SK-N-SH treated with all-trans-retinoic acid at 6 μM for 48 hours (cell line): ENCODE measurements around the gene OR2V1.
A peak's percentile ranks its signal among the peaks of the same experiment; 100 is the strongest.

ENCODE experiments used
- ATAC-seq: fragments of 200-7000 bp; cut with Tn5 transposase; 3 replicates; pipeline ENCODE4 v1.9.1; 2020; ENCODE audit warnings: mild to moderate bottlenecking, moderate library complexity
- ARNTL ChIP-seq: fragments of 450-650 bp; formaldehyde crosslinking; IDR thresholded peaks from 2 replicates; pipeline ENCODE4 v1.5.0; 2020; ENCODE audit warnings: low read depth, mild to moderate bottlenecking, moderate library complexity, borderline replicate concordance
- BACH2 ChIP-seq: fragments of 250-450 bp; sonication (Bioruptor Pico); IDR thresholded peaks from 2 replicates; pipeline ENCODE4 v1.9.0; 2021; ENCODE audit warnings: mild to moderate bottlenecking, borderline replicate concordance
- CSDC2 ChIP-seq: fragments of 250-450 bp; sonication (Bioruptor Pico); IDR thresholded peaks from 2 replicates; pipeline ENCODE4 v1.5.0; 2020; ENCODE audit warnings: mild to moderate bottlenecking, moderate library complexity
- ESRRG ChIP-seq: fragments of 250-450 bp; sonication (Bioruptor Pico); IDR thresholded peaks from 2 replicates; pipeline ENCODE4 v1.6.1; 2021; ENCODE audit warnings: mild to moderate bottlenecking
- GLIS3 ChIP-seq: fragments of 250-450 bp; sonication (Bioruptor Pico); IDR thresholded peaks from 2 replicates; pipeline ENCODE4 v1.5.0; 2020; ENCODE audit warnings: mild to moderate bottlenecking, moderate library complexity
- ISL1 ChIP-seq: fragments of 250-450 bp; sonication (Bioruptor Pico); IDR thresholded peaks from 2 replicates; pipeline ENCODE4 v2.1.2; 2022; ENCODE audit warnings: mild to moderate bottlenecking, moderate library complexity
- OSR1 ChIP-seq: fragments of 250-450 bp; sonication (Bioruptor Pico); IDR thresholded peaks from 2 replicates; pipeline ENCODE4 v1.8.0; 2022; ENCODE audit warnings: moderate library complexity, mild to moderate bottlenecking, inconsistent platforms
- POU6F1 ChIP-seq: fragments of 250-450 bp; sonication (Bioruptor Pico); IDR thresholded peaks from 2 replicates; pipeline ENCODE4 v1.8.0; 2021; ENCODE audit warnings: low read depth, mild to moderate bottlenecking, moderate library complexity, borderline replicate concordance
- PPARA ChIP-seq: fragments of 250-450 bp; sonication (Bioruptor Pico); IDR thresholded peaks from 2 replicates; pipeline ENCODE4 v1.5.0; 2020; ENCODE audit warnings: mild to moderate bottlenecking, borderline replicate concordance
- RARB ChIP-seq: fragments of 250-450 bp; sonication (Bioruptor Pico); IDR thresholded peaks from 2 replicates; pipeline ENCODE4 v1.8.0; 2021; ENCODE audit warnings: mild to moderate bottlenecking, moderate library complexity
- SNAI2 ChIP-seq: fragments of 250-450 bp; sonication (Bioruptor Pico); IDR thresholded peaks from 2 replicates; pipeline ENCODE4 v1.5.0; 2020; ENCODE audit warnings: mild to moderate bottlenecking, moderate library complexity
- TCF4 ChIP-seq: fragments of 250-450 bp; sonication (Bioruptor Pico); IDR thresholded peaks from 2 replicates; pipeline ENCODE4 v1.8.0; 2021; ENCODE audit warnings: mild to moderate bottlenecking, moderate library complexity, borderline replicate concordance
- TOX ChIP-seq: fragments of 250-450 bp; sonication (Bioruptor Pico); IDR thresholded peaks from 2 replicates; pipeline ENCODE4 v1.8.0; 2021; ENCODE audit warnings: mild to moderate bottlenecking, moderate library complexity, borderline replicate concordance
- ZC3H10 ChIP-seq: fragments of 250-450 bp; sonication (Bioruptor Pico); IDR thresholded peaks from 2 replicates; pipeline ENCODE4 v1.5.1; 2021; ENCODE audit warnings: mild to moderate bottlenecking, moderate library complexity
- ZFP3 ChIP-seq: fragments of 250-450 bp; sonication (Bioruptor Pico); IDR thresholded peaks from 2 replicates; pipeline ENCODE4 v1.5.0; 2020; ENCODE audit warnings: mild to moderate bottlenecking, moderate library complexity
- ZFP30 ChIP-seq: fragments of 450-650 bp; formaldehyde crosslinking; IDR thresholded peaks from 2 replicates; pipeline ENCODE4 v1.5.0; 2022; ENCODE audit warnings: mild to moderate bottlenecking, moderate library complexity
- ZNF565 ChIP-seq: fragments of 450-650 bp; formaldehyde crosslinking; conservative IDR thresholded peaks from 2 replicates; pipeline ENCODE4 v1.5.0; 2020; ENCODE audit warnings: low read depth, mild to moderate bottlenecking, moderate library complexity
- ZNF70 ChIP-seq: fragments of 450-650 bp; formaldehyde crosslinking; IDR thresholded peaks from 2 replicates; pipeline ENCODE4 v1.5.0; 2020; ENCODE audit warnings: mild to moderate bottlenecking, moderate library complexity
- ZNF8 ChIP-seq: fragments of 450-650 bp; formaldehyde crosslinking; IDR thresholded peaks from 2 replicates; pipeline ENCODE4 v1.5.0; 2020; ENCODE audit warnings: mild to moderate bottlenecking, moderate library complexity
- TF ChIP-seq, protein P1 (sequence below): fragments of 250-450 bp; sonication (Bioruptor Pico); IDR thresholded peaks from 2 replicates; pipeline ENCODE4 v1.8.0; 2020; ENCODE audit warnings: mild to moderate bottlenecking, moderate library complexity, borderline replicate concordance
- TF ChIP-seq, protein P2 (sequence below): fragments of 250-450 bp; sonication (Bioruptor Pico); IDR thresholded peaks from 2 replicates; pipeline ENCODE4 v1.5.1; 2020; ENCODE audit warnings: low read depth, mild to moderate bottlenecking, moderate library complexity
- TF ChIP-seq, protein P3 (sequence below): fragments of 250-450 bp; sonication (Bioruptor Pico); IDR thresholded peaks from 2 replicates; pipeline ENCODE4 v1.5.0; 2020; ENCODE audit warnings: mild to moderate bottlenecking, moderate library complexity
- TF ChIP-seq, protein P4 (sequence below): fragments of 250-450 bp; sonication (Bioruptor Pico); IDR thresholded peaks from 2 replicates; pipeline ENCODE4 v1.5.1; 2021; ENCODE audit warnings: mild to moderate bottlenecking, moderate library complexity

The OR2V1 gene

DNA sequence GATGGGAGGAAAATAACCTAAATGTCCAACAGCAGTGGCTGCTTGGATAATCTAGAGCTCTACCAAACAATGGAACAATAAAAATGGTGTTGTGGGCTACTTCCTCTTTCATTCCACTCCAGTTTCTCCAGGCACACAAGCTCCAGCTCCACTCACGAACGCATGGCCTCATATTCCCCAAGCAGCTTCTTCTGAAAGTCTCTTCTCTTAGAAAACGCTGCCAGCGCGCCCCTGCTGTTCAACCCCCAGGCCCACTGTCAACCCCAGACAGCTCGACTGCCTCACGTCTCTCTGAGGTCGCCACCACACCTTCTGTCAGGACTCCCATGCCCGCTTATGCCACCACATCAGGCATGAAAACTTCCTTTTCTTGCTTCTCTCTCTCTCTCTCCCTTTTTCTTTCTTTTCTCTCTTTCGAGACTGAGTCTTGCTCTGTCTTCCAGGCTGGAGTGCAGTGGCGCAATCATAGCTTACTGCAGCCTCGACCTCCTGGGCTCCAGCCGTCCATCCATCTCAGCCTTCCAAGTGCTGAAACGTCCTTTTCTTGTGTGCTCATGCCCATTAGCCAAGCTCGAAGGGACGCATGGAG, 32.6 kb upstream of the OR2V1 start (continued):
- TF ChIP-seq, protein P1, sequence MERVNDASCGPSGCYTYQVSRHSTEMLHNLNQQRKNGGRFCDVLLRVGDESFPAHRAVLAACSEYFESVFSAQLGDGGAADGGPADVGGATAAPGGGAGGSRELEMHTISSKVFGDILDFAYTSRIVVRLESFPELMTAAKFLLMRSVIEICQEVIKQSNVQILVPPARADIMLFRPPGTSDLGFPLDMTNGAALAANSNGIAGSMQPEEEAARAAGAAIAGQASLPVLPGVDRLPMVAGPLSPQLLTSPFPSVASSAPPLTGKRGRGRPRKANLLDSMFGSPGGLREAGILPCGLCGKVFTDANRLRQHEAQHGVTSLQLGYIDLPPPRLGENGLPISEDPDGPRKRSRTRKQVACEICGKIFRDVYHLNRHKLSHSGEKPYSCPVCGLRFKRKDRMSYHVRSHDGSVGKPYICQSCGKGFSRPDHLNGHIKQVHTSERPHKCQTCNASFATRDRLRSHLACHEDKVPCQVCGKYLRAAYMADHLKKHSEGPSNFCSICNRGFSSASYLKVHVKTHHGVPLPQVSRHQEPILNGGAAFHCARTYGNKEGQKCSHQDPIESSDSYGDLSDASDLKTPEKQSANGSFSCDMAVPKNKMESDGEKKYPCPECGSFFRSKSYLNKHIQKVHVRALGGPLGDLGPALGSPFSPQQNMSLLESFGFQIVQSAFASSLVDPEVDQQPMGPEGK (CRISPR knock-in tag) = no peak
- no peak for TF ChIP-seq SNAI2 (CRISPR knock-in tag)
- no peak for TF ChIP-seq ZC3H10
- TF ChIP-seq ZFP30 (CRISPR knock-in tag) = no peak
- no peak for TF ChIP-seq TOX
- no peak for TF ChIP-seq ESRRG (CRISPR knock-in tag)
- TF ChIP-seq ZNF8 (CRISPR knock-in tag) = no peak
- no peak for TF ChIP-seq ZNF70 (CRISPR knock-in tag)
- TF ChIP-seq ZNF565 (CRISPR knock-in tag) = no peak
- no peak for TF ChIP-seq ARNTL
- TF ChIP-seq RARB (CRISPR knock-in tag) = no peak

DNA sequence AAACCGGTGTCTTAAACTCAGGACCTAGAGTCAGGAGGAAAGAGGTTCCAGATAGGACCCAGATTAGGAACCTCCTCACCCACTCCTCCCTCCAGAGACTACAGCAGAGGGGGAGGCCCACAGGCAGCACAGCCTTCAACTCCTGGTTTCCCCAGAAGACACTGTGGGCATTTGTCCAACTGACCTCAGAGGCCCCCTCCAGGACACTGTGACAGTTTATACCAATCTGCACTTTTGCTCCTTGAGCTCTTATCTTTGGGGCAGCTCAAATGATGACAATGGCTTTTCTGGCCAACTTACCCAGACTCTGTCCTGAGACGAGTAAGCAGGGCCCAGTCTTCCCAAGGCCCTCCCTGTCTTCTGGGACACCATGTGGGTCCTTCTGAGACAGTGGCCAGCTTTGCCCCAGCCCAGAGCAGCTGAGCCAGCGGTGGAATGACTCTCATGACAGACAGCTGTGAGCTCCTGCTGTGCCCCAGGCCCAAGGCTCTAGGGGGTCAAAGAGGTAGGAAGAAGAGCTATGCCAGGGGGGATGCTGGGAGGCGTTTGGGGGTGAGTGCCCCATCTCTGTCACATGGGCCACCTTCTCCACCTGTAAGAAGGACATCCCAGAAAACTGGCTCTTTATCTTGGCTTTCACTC, 30.7 kb upstream of the OR2V1 start:
- TF ChIP-seq PPARA (CRISPR knock-in tag) (no peak), ARNTL (no peak), GLIS3 (no peak), ZFP3 (CRISPR knock-in tag) (no peak), CSDC2 (no peak), BACH2 (CRISPR knock-in tag) (no peak), OSR1 (CRISPR knock-in tag) (no peak), TCF4 (CRISPR knock-in tag) (no peak), ZFP30 (CRISPR knock-in tag) (no peak), ZNF8 (CRISPR knock-in tag) (no peak), ZC3H10 (no peak), ESRRG (CRISPR knock-in tag) (no peak), ZNF565 (CRISPR knock-in tag) (no peak), ZNF70 (CRISPR knock-in tag) (no peak)
- TF ChIP-seq, protein P2, sequence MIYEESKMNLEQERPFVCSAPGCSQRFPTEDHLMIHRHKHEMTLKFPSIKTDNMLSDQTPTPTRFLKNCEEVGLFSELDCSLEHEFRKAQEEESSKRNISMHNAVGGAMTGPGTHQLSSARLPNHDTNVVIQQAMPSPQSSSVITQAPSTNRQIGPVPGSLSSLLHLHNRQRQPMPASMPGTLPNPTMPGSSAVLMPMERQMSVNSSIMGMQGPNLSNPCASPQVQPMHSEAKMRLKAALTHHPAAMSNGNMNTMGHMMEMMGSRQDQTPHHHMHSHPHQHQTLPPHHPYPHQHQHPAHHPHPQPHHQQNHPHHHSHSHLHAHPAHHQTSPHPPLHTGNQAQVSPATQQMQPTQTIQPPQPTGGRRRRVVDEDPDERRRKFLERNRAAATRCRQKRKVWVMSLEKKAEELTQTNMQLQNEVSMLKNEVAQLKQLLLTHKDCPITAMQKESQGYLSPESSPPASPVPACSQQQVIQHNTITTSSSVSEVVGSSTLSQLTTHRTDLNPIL (CRISPR knock-in tag) = no peak
- TF ChIP-seq, protein P3, sequence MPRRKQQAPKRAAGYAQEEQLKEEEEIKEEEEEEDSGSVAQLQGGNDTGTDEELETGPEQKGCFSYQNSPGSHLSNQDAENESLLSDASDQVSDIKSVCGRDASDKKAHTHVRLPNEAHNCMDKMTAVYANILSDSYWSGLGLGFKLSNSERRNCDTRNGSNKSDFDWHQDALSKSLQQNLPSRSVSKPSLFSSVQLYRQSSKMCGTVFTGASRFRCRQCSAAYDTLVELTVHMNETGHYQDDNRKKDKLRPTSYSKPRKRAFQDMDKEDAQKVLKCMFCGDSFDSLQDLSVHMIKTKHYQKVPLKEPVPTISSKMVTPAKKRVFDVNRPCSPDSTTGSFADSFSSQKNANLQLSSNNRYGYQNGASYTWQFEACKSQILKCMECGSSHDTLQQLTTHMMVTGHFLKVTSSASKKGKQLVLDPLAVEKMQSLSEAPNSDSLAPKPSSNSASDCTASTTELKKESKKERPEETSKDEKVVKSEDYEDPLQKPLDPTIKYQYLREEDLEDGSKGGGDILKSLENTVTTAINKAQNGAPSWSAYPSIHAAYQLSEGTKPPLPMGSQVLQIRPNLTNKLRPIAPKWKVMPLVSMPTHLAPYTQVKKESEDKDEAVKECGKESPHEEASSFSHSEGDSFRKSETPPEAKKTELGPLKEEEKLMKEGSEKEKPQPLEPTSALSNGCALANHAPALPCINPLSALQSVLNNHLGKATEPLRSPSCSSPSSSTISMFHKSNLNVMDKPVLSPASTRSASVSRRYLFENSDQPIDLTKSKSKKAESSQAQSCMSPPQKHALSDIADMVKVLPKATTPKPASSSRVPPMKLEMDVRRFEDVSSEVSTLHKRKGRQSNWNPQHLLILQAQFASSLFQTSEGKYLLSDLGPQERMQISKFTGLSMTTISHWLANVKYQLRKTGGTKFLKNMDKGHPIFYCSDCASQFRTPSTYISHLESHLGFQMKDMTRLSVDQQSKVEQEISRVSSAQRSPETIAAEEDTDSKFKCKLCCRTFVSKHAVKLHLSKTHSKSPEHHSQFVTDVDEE (CRISPR knock-in tag) = no peak
- ATAC-seq = no peak

DNA sequence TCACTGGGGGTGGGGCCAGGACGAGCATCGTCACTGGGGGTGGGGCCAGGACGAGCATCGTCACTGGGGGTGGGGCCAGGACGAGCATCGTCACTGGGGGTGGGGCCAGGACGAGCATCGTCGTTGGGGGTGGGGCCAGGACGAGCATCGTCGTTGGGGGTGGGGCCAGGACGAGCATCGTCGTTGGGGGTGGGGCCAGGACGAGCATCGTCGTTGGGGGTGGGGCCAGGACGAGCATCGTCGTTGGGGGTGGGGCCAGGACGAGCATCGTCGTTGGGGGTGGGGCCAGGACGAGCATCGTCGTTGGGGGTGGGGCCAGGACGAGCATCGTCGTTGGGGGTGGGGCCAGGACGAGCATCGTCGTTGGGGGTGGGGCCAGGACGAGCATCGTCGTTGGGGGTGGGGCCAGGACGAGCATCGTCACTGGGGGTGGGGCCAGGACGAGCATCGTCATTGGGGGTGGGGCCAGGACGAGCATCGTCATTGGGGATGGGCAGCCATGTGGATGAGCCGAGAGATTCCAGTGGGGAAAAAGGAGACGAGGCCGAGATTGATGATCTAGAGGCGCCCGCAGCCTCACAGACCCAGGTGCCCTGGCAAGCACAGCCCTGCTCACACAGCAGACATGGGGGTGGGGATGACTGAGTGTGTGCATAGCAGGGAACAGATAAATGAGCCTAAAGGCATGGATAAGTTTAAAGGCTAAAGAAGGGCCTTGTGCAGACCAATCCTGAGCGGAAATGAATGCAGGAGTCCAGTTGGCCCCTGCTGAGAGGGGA, 30.0 kb upstream of the OR2V1 start:
- peak; percentile 36 for ATAC-seq

- peak; percentile 60 for ATAC-seq
- TF ChIP-seq TCF4 (CRISPR knock-in tag) (no peak), ARNTL (no peak), GLIS3 (no peak), CSDC2 (no peak), OSR1 (CRISPR knock-in tag) (no peak), ZNF70 (CRISPR knock-in tag) (no peak), ZNF565 (CRISPR knock-in tag) (no peak), ZFP3 (CRISPR knock-in tag) (no peak), PPARA (CRISPR knock-in tag) (no peak), POU6F1 (CRISPR knock-in tag) (no peak), TOX (no peak), ISL1 (CRISPR knock-in tag) (no peak)
- TF ChIP-seq, protein P2 (CRISPR knock-in tag) = no peak
- TF ChIP-seq, protein P4, sequence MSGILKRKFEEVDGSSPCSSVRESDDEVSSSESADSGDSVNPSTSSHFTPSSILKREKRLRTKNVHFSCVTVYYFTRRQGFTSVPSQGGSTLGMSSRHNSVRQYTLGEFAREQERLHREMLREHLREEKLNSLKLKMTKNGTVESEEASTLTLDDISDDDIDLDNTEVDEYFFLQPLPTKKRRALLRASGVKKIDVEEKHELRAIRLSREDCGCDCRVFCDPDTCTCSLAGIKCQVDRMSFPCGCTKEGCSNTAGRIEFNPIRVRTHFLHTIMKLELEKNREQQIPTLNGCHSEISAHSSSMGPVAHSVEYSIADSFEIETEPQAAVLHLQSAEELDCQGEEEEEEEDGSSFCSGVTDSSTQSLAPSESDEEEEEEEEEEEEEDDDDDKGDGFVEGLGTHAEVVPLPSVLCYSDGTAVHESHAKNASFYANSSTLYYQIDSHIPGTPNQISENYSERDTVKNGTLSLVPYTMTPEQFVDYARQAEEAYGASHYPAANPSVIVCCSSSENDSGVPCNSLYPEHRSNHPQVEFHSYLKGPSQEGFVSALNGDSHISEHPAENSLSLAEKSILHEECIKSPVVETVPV = no peak
These were observed 29.3 kb upstream of the OR2V1 start for GRCh38 chr5:181160152-181160754.
